ENCODE data around the gene HAP1.

DNA sequence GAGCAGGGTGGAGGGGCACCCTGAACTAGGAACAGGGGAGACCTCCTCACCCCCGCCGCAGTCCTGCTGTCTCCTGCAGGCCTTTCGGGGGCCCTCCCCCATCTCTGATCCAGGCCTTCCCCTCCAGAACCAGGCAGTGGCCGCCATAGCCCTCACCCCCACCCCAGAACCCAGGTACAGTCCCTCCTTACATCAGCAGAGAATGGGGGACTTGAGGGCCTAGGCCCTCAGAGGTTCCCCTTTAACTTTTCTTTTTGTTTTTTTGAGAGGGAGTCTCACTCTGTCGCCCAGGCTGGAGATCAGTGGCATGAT lies 4.3 kb upstream of the HAP1 start:
- TF ChIP-seq, protein P1, sequence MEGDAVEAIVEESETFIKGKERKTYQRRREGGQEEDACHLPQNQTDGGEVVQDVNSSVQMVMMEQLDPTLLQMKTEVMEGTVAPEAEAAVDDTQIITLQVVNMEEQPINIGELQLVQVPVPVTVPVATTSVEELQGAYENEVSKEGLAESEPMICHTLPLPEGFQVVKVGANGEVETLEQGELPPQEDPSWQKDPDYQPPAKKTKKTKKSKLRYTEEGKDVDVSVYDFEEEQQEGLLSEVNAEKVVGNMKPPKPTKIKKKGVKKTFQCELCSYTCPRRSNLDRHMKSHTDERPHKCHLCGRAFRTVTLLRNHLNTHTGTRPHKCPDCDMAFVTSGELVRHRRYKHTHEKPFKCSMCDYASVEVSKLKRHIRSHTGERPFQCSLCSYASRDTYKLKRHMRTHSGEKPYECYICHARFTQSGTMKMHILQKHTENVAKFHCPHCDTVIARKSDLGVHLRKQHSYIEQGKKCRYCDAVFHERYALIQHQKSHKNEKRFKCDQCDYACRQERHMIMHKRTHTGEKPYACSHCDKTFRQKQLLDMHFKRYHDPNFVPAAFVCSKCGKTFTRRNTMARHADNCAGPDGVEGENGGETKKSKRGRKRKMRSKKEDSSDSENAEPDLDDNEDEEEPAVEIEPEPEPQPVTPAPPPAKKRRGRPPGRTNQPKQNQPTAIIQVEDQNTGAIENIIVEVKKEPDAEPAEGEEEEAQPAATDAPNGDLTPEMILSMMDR (IDR thresholded peaks at IDR 0.05) = no peak
- no peak for TF ChIP-seq POLR2A (IDR thresholded peaks at IDR 0.05)
